Prostate gland (tissue), 2 donors: ENCODE measurements around the gene ATG101.

ENCODE experiments used
- POLR2A ChIP-seq: fragments of 450-650 bp; IDR thresholded peaks from one replicate; pipeline ENCODE4 v1.6.1; 2016; ENCODE audit warnings: antibody characterized with exemption, mild to moderate bottlenecking
- POLR2AphosphoS5 ChIP-seq: sonication (generic); formaldehyde crosslinking; IDR thresholded peaks from one replicate; pipeline ENCODE4 v1.6.1; 2017; ENCODE audit warnings: antibody characterized with exemption
- TF ChIP-seq, protein P1 (sequence below), 4 experiments: fragments of 200-600 bp in 2 of 4; fragments of 450-650 bp in 2 of 4; sonication (generic) in 2 of 4; IDR thresholded peaks; 1 replicate in 3 of 4; 2 replicates in 1 of 4; pipeline ENCODE4 v1.5.1; 2016 to 2019; ENCODE audit warnings: antibody characterized with exemption in 4 of 4, mild to moderate bottlenecking in 2 of 4, moderate library complexity in 2 of 4

DNA sequence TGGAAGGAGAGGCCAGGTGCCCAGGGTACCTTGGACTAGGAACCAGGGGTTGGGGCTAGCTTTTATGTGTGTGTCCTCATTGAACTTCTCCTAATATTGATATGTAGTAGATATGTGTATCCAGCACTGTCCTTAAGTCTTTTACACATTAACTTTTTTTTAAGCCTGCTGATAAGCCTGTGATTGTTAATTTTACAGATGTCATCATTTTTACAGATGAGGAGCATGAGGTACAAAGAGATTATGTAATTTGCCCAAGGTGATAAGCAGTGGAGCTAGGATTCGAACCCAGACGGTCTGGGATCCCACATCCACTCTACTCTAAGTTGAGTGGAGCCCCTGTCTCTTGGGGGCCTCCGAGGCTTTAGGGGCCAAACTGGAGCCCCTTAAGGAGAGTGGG lies 28.7 kb upstream of the ATG101 start:
- TF ChIP-seq, protein P1, sequence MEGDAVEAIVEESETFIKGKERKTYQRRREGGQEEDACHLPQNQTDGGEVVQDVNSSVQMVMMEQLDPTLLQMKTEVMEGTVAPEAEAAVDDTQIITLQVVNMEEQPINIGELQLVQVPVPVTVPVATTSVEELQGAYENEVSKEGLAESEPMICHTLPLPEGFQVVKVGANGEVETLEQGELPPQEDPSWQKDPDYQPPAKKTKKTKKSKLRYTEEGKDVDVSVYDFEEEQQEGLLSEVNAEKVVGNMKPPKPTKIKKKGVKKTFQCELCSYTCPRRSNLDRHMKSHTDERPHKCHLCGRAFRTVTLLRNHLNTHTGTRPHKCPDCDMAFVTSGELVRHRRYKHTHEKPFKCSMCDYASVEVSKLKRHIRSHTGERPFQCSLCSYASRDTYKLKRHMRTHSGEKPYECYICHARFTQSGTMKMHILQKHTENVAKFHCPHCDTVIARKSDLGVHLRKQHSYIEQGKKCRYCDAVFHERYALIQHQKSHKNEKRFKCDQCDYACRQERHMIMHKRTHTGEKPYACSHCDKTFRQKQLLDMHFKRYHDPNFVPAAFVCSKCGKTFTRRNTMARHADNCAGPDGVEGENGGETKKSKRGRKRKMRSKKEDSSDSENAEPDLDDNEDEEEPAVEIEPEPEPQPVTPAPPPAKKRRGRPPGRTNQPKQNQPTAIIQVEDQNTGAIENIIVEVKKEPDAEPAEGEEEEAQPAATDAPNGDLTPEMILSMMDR (IDR thresholded peaks at IDR 0.05) = no peak
- TF ChIP-seq POLR2A (no peak), POLR2AphosphoS5 (no peak)
